DMS53 treated with DMSO at 0.1 percent for 48 hours (cell line): ENCODE data around the gene PHF20.
"Not testable (repeated sequence)": the region's sequence is repeated elsewhere in the genome, so short reads cannot be mapped to it uniquely, and the experiment has no call there.

ENCODE experiments used
- DNase-seq: peaks from one replicate; lab custom pipeline; 2025; ENCODE audit not compliant: unreplicated experiment; lab: John Stamatoyannopoulos, UW

The PHF20 gene

GRCh38 chr20:35739294-35740163, 32.3 kb upstream of the PHF20 start:
- DNase-seq: no peak

GRCh38 chr20:35741892-35742740, 29.7 kb upstream of the PHF20 start, which contains the start of gene RBM39:
Gene RBM39, minus strand, starts transcription at chr20:35742260. Its CDS starts 1,386 bp downstream, at chr20:35740874.
- DNase-seq: peak; percentile 99

GRCh38 chr20:35742741-35743523, 28.9 kb upstream of the PHF20 start:
- DNase-seq: peak; percentile 41

- DNase-seq: no peak
Observed at GRCh38 chr20:35743693-35744491, 27.9 kb upstream of the PHF20 start.

- DNase-seq: not testable (repeated sequence)
Observed at GRCh38 chr20:35744492-35744841, 27.3 kb upstream of the PHF20 start.

- DNase-seq: no peak
Observed at GRCh38 chr20:35750611-35751010, 21.2 kb upstream of the PHF20 start.

- DNase-seq: no peak
Observed at GRCh38 chr20:35756404-35756803, 15.4 kb upstream of the PHF20 start.

GRCh38 chr20:35757098-35757705, 14.6 kb upstream of the PHF20 start:
- DNase-seq: no peak

- not testable (repeated sequence) for DNase-seq
Observed at GRCh38 chr20:35761548-35761947, 10.3 kb upstream of the PHF20 start.

GRCh38 chr20:35762461-35762860, 9.4 kb upstream of the PHF20 start:
- DNase-seq: no peak

GRCh38 chr20:35764936-35765335, 6.9 kb upstream of the PHF20 start:
- not testable (repeated sequence) for DNase-seq

GRCh38 chr20:35766843-35767242, 5.0 kb upstream of the PHF20 start:
- no peak for DNase-seq

GRCh38 chr20:35767683-35768481, 3.9 kb upstream of the PHF20 start:
- DNase-seq: no peak

GRCh38 chr20:35768731-35769664, 2.8 kb upstream of the PHF20 start:
- DNase-seq: no peak

- no peak for DNase-seq
Observed at GRCh38 chr20:35771367-35771688, 487 bp upstream of the PHF20 start.

- DNase-seq: no peak
Observed at GRCh38 chr20:35772563-35773058, 796 bp downstream of the PHF20 start.

GRCh38 chr20:35773154-35773751, 1.4 kb downstream of the PHF20 start:
- no peak for DNase-seq

- DNase-seq: no peak
Observed at GRCh38 chr20:35774391-35774790, 2.6 kb downstream of the PHF20 start.
